GM21381 (cell line): ENCODE results near the gene C1orf146.
"Not testable (repeated sequence)": the region's sequence is repeated elsewhere in the genome, so short reads cannot be mapped to it uniquely, and the experiment has no call there.

Experiments used
- ATAC-seq: cut with Tn5 transposase; IDR thresholded peaks from one replicate; pipeline ENCODE4 v1.9.1; 2021; ENCODE audit warnings: mild to moderate bottlenecking, moderate library complexity; ENCODE audit not compliant: unreplicated experiment

C1orf146 gene, protein sequence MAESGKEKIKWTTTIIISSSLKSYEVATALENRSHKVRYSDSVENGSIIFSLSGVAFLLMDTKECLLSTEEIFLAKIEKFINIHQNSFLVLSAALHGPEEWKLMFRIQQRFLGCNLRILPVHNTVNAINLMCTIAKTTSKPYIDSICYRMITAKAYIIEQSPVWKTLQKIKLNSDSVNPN

GRCh38 chr1:92217721-92218120 lies at the start of gene C1orf146:
Gene C1orf146 (plus strand): TSS chr1:92217915. CDS start chr1:92231421, 13,506 bp downstream.
- no peak for ATAC-seq

GRCh38 chr1:92168657-92169056 lies 49.1 kb upstream of the C1orf146 start:
- no peak for ATAC-seq

GRCh38 chr1:92169214-92170005 lies 48.3 kb upstream of the C1orf146 start:
- ATAC-seq, result no peak

- ATAC-seq, result no peak
Measured at GRCh38 chr1:92184632-92185031, 33.1 kb upstream of the C1orf146 start.

DNA sequence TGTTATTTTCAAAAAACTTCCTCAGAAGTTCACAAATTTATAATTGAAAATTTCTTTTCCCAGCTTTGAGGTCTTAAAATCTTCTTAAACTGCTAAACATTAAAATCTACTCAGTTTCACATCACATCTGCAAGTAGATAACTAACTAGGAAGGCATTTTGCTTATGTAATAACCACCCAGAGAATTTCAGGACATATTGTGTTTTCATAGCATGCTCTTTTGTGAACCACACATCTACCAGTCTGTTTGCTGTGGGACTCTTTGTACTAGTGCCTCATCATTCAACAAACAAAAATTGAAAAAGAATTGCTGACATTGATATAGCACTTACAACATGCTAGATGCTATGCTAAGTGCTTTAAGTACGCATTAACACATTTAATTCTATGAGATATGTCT lies 31.6 kb upstream of the C1orf146 start:
- ATAC-seq, result no peak

GRCh38 chr1:92188436-92189255 lies 29.1 kb upstream of the C1orf146 start:
- ATAC-seq, result no peak

GRCh38 chr1:92191726-92192125 lies 26.0 kb upstream of the C1orf146 start:
- ATAC-seq, result no peak

DNA sequence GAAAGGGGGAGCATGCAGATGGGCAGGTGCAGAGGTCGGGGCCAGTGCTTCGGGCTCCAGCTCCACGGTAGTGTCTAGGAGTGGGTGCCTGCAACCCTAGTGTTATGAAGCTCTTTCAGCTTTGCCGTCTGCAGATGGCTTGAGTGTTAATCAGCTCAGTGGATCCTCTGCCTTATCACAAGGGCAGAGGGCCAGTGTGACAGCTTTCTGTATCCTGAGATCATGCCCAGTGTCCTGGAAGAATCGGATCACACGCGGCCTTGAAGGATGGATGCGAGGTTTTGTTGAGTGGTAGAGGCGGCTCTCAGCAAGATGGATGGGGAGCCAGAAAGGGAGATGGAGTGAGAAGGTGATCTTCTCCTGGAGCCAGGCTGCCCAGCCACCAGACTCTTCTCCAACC lies 25.5 kb upstream of the C1orf146 start:
- no peak for ATAC-seq

- ATAC-seq, result no peak
Measured at GRCh38 chr1:92194511-92194910, 23.2 kb upstream of the C1orf146 start.

DNA sequence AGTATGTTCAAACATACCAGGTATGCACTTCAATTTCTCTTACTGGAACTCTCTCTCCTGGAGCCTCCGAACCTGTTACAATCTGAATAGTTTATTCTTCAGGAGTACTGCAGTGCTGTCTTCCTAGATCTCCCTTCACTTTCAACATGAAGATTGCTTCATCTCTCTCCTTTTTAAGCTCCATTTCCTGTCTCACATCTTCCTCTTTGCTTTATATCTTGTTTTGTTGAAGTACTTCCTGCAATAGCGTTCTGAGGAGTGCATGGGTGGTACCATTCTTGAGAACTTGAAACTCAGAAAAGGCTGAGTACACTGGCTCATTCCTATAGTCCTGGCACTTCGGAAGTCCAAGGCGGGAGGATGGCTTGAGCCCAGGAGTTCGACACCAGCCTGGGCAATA lies 15.7 kb upstream of the C1orf146 start:
- ATAC-seq, result no peak

DNA sequence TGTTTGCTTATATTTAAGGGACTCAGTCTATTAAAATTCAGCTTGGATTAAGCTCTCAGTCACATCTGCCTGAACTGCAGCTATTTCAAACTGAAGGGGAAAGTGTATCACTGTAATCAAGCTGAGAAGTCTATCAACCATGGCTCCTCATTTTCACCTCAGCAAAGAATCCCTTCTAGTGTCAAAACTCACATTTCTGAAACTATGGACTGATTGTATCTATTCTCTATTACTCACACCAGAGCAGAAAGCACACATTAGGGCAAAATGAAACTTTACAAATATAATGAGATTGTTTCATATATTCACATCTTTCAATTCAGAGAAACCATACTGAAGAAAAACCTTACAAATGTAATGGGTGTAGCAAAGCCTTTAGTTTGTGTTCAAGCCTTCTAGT lies 14.6 kb upstream of the C1orf146 start:
- ATAC-seq, result no peak

DNA sequence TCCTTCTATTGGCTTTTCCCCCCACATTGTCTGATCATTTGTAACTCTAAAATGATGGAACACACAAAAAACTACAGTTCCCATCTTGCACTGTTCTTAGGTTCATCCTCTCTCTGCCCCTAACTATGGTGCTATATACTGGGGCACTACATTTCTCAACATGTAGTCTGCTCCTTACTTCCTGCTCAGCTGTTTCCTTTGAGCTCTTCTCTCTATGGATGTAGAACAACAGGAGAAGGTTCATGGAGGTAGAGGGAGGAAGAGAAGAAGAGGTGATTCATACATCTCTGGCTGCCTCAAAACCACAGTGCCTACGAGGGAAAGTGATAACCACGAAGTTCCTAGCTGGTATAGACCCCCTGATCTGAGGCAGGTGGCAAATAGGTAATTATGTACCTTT lies 7.0 kb upstream of the C1orf146 start:
- ATAC-seq, result no peak

DNA sequence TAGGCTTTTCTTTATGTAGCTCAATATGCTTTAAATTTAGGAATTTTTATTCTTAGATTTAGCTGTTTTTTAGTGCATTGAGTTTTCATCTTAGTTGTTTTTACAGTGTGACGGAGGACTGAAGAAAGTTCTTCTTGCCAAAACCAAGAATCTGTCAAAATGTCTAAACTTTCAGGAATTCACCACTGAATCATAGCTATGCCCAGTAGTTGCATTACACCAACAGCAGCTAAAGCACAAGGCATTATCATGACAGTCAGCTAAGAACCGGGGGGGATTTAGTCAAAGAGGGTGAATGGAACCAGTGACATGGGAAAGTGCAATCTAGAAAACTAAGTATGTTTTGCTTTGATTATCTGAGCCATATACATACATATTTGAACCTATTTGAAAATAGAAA lies 6.5 kb upstream of the C1orf146 start:
- no peak for ATAC-seq

DNA sequence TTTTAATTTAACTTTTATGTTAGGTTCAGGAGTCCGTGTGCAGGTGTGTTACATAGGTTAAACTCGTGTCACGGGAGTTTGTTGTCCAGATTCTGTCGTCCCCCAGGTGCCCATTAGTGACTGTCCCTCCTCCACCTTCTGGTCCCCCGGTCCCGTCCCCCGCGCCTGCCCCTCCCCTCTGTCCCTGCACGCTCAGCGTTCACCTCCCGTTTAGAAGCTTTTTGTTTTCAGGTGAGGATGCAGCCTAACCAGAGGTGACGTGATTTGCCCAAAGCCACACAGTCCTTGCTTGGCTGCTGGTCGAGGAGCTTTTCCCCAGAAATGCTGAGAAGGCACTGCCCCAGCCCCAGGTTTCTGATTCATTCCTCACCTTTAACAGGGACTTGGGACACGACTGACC lies 844 bp downstream of the C1orf146 start:
- ATAC-seq, result no peak

DNA sequence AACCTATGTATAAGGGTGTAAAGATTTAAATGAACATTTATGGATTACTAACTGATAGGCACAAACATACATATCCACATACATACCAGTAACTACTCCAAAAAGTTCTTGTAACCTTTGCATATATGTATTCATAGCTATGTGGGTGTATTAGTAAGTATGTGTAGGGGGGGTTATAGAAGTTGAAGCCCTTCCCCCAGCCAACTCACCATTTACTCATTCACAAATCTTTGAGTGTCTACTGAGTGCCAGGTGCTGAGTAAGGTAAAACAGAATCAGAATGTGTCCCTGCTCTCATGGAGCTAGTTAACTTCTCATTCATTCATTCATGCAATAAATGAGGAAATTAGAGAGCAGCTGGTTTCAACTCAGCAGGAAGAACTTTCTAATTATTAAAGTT lies 1.3 kb downstream of the C1orf146 start:
- no peak for ATAC-seq

DNA sequence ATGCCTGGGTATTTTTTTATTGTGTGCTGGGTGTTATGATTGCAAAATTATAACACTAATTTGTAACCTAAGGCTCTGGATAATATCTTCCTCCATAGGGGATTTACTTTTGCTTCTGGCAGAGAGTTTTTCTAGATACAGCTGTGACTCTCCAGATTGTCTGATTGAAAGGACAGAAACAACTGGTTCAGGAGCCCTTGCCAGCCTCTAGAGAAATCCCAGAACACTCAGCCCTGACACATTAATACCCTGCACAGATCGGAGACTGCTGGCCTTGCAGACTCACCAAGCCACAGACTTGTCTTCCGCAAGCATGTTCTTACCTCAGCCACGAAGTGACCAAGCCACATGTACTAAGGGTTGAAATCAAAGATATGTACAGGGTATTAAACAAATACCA lies 10.7 kb downstream of the C1orf146 start:
- ATAC-seq, result no peak

DNA sequence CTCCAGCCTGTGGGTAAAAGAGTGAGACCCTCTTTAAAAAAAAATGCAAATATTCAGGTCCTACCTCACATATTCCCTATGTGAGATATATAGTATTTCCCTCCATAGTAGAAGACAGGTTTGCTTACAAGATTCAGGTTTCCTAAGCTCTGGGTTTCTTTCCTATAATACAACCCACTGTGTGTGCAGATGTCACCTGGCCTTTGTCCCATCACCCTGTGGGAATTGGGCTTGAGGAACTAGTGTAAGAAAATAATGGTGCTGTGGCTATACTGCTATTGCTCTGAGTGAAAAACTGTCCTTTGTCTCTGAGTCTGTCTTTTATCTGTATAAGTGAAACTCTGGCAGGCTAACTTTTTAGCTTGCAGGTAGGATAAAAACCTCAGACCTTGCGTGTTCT lies 13.0 kb downstream of the C1orf146 start:
- ATAC-seq, result no peak

DNA sequence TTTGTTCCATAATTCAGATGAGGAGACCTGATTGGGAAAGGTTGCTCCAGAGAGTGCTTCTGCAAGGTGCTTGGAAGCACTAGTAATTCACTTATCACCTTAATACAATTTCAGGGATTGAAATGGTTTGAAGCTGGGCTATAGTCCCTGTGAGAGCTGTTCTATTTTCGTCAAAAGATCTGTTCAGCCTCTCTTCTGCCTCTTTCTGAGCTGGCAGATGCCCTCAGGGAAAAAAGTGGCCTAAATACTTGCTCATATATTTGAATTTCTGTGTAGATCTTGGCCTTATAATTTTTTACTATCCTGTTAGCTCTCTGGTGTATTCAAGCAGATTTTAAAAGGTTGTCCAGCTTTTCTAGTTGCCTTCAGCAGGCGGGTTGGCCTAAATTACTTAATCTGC lies 22.3 kb downstream of the C1orf146 start:
- ATAC-seq, result no peak

GRCh38 chr1:92244376-92244775 lies 26.7 kb downstream of the C1orf146 start:
- no peak for ATAC-seq

DNA sequence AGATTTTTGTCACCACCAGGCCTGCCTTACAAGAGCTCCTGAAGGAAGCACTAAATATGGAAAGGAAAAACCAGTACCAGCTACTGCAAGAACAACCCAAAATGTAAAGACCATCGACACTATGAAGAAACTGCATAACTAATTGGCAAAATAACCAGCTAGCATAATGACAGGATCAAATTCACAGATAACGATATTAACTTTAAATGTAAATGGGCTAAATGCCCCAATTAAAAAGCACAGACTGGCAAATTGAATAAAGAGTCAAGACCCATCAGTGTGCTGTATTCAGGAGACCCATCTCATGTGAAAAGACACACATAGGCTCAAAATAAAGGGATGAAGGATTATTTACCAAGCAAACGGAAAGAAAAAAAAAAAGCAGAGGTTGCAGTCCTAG lies 37.0 kb downstream of the C1orf146 start:
- ATAC-seq, result not testable (repeated sequence)

- no peak for ATAC-seq
Measured at GRCh38 chr1:92259350-92259749, 41.6 kb downstream of the C1orf146 start.

GRCh38 chr1:92262516-92262915 lies 44.8 kb downstream of the C1orf146 start:
- no peak for ATAC-seq
